Measurements from ENCODE around the gene MOCS2.
"Not testable (repeated sequence)": the region's sequence is repeated elsewhere in the genome, so short reads cannot be mapped to it uniquely, and the experiment has no call there.

MOCS2 gene, protein sequence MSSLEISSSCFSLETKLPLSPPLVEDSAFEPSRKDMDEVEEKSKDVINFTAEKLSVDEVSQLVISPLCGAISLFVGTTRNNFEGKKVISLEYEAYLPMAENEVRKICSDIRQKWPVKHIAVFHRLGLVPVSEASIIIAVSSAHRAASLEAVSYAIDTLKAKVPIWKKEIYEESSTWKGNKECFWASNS

DNA sequence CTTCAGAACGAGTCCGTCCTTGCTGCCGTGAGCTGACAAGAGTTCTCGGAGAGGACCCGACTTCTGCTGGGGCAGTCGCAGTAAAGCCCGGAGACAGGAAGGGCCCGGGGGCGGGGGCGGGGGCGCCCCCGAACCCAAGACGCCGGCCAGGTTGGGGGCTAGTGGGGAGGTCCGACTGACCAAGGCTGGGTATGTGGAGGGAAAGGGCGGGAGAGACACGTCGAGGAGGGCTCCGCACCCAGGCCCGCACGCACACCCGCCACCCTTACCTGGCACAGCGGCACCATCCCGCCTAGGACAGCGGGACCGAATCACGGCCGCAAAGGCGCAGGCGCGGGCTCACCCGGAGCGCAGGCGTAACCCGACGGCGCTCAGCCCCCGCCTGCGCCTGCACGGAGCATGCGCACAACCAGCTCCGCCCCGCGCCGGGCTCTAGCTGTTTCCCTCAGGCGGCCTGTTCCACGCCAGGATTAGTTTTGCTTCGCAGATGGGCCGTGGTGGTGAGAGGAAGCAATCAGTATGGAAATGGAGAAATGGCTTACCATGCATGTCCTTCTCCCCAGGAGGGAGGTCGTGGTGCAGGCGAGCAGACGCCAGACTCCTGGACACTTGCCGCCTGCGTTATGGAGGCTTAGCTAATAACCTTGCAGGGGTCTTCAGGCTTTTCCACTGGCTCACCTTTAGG, at the start of gene MOCS2:
Gene MOCS2, minus strand, starts transcription at position 315 of the 685 bp plus-strand sequence. CDS start 2,583 bp downstream, outside the sequence.
- DNase-seq, result peak; percentile 90

DNA sequence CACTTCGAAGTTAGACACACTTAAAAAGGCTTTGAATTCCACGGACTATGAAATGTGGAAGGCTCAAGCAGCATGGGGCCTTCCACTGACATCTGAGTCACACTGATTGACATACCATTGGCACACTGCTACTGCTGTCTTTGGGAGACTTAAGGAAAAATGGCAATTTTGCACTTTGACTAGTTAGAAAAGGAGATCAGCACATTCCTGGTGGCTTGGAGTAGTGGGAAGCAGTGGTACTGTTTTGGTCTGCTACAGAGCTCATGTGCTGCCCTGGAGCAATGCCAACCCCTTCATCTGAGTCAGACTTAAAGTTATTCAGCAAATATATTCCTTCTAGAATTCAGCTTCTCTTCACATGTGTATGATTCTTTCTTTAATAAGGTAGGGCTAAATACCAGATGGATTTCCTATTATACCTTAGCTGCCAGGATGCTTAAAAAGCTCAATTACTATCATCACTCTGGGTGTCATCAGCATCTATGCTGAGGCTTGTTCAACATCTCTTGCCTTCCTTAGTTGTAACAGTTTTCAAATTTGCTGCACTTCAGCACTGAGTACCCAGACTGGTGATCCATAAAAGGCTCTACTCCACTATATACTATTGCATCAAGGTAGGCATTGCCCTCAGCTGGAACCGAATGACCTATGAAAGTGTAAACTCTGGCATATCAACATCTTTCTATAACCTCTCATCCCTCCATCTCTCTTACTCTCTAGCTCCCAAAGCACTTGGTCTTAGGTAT, 42.3 kb upstream of the MOCS2 start:
- no peak for DNase-seq

DNA sequence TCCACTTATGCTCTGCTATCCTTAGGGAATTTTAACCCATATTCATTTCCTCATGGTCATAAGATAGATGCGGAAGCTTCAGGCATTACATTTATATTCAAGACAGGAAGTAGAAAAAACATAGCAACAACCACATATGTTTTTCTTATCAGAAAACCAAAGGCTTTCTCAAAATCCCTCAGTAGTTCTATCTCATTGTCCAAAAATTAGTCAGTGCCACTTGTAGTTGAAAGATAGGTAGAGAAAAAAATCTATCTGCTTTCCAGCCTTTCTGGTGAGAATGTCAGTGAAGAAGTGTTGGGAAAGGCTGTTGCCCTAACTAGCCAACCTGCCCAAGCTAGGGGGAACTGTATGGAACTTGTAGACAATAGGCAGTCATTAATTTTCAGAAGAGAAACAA, 23.5 kb upstream of the MOCS2 start:
- DNase-seq, result no peak

DNA sequence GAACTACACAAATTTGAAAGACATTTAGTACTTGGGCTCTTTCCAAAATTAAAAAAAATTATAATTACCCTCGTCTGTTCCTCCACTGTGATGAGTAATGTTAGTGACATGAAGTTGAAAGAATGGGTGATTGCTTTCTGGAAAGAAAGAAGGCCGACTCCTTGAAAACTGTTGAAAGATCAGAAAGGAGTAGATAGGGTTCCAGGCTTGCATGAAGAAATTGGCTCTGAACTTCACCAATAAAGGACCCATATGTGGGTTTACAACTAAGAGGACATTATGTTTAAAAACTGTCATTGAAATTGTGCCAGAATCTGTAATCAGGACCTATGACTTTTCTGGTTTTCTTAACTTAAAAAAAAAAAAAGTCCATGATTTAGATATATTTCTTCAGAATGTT, 20.7 kb upstream of the MOCS2 start:
- DNase-seq, result no peak

DNA sequence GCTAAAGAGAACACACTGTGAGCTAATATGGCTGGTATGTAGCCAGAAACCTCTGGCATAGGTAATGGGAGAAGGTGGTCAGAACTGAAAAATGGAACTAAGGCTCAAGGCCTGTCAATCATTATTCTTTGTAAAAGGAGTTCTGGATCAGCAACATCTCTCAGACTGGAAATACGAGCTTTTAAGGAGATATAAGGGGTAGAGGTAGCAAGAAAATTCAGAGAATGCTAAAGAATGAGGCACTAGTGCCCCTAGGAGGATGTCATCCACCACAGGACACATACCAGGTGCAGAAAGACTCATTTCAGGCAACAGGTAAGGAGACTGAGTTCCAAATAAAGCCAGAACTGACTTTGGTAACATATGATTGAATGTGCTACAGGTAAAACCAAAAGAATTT, 18.9 kb upstream of the MOCS2 start:
- DNase-seq, result no peak

DNA sequence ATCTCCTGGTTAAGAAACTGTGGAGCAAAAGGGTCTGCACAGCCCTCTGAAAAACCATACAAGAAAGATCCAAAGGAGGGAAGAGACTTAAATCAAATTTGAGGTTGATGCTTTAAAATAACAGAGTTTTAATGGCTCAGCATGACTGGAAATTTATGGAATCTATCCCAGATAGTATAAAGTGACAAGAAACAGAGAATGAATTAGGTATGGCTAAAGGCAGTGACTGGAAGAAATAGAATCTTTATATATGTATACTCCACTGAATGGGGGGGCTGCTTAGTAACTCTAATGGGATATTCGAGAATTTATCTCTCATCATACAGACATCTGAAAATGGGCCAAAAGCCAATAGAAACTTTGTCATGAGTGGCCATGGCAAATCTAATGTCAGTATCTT, 17.6 kb upstream of the MOCS2 start:
- no peak for DNase-seq

DNA sequence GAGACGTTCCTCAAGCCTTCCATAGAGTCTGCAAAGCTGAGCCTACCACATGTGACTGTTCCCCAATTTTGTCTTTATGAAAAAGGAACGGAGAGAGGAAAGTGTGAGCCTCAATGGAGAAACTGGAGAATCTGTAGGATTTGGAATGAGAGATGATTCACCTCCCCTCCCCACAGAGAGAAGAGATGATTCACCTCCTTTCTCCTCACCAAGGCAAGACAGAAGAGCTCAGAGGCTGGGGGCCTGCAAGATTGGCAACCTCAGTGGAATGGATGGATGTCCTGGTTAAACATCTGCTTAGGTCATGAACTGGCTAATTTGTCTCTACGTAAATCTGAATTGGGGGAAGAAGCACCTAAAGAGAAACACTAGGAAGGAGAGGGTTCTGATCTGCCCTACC, 17.0 kb upstream of the MOCS2 start:
- DNase-seq, result no peak

DNA sequence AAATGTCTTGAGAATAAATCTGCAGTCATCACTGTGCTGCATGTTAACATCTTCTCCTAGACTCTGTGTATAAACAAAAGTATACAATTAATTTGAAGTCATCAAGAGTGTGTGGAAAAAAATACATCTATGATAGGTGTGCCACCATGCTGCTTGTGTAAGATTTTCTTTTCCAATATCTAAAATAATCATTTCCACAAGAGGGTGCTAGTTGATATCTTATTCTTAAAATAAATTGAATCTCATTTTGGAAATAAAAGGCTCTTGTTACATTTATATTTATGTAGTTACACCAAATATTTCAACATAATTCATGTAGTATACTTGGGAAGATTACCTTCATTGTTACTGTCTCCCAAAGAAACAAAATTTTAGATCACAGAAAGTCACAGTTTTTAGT, 14.1 kb upstream of the MOCS2 start:
- no peak for DNase-seq

DNA sequence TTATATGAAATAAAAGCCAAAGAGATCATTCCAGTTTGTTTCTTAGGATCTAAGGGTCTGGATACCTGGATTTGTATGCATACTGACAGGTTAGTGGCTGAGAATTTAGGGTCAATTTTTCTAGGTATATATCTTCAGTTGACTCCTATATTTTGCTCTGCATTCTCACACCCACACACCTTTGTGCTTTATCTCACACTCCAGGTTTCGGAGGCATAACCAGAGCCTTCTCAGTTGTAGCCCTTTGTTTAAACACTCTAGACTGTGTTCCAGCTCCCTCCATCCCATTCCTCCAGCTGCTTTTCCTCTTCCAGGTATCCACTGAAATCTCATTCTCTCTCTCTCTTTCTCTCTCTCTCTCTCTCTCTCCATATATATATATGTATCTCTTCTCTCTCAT, 10.6 kb upstream of the MOCS2 start:
- DNase-seq, result no peak

DNA sequence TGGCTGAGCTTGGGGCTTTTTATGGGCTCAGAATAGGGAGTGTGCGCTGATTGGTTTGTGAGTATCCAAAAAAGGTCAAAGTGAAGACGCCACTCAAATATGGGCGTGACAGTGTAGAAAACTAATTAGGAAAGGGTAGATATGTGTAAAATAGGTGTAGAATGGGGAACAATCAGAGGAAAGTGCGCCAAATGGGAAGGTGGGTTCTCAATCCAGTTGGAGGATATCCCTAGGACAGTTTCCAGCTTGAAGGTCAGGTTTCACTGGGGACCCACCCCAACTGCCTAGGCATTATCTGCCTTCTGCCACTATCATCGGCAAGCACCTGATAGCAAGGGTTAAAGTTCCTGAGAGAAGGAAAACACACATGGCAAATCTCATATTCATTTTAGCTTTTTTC, 9.3 kb upstream of the MOCS2 start:
- DNase-seq, result no peak

DNA sequence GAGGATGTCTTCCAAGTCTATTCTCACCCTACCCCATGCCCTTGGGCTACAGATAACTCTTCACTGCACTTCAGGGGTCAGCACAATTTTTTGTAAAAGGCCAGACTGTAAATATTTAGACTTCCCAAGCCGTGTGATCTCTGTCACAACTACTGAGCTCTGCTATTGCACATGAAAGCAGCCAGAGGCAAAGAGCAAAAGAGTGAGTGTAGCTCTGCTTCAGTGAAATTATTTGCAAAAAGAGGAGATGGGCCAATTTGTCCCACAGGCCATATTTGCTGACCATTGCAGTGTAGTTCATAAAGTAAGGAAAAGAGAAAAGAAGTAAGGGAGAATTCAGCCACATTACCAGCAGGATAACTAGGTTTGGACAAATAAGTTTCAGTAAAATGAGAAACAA, 7.0 kb upstream of the MOCS2 start:
- DNase-seq, result no peak

DNA sequence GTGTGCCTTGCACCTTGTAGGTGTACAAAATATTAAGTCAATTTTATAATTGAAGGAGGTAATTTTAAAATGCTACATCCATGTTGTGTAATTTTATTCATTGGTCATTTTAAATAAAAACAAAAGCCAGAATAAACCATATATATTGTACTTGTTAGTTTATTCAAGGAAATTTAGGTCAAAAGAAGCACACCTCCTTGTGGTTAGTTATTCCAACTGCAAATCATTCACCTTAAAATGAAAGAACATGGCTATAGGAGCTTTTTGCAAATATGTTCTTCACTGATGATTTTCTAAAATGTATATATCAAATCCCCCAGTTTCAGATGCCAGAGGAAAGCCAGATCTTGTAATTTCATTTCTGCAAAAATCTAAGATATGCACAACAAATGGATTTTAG, 5.4 kb upstream of the MOCS2 start:
- no peak for DNase-seq

DNA sequence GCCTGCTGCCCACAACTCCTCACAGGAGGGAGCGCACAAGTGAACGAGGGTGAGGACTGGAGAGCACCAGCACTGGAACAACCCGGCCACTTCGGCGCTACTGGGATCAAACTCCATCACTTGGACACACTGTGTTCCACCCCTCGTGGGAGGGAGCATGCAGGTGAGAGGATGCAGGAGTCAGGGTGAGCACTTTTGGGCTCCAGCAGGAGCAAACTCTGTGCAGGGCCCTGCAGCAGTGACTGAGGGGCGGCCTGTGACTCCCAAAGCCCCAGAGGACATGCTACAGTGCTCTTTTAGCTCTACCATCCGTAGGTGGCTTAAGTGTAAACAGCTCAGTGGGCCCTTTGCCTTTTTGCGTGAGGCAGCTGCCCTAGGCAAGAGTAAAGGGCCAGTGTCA, 4.4 kb upstream of the MOCS2 start:
- no peak for DNase-seq

DNA sequence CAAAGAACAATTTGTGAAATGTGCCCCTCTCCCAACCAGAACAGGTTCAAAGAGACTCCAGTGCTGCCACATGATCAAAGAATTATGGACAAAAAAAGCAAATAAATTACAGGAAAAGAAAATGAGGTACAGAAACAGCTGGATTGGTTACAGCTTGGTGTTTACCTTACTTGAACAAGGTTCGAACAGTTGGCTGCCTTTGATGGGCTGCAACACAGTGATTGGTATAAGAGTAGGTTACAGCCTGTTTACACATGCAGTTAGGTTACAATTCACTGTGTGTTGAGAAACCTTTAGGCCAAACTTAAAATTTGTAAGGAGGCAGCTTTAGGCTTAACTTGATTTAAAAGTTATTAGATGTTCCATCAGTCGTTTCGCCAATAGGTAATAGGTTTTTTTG, 3.4 kb upstream of the MOCS2 start:
- no peak for DNase-seq

DNA sequence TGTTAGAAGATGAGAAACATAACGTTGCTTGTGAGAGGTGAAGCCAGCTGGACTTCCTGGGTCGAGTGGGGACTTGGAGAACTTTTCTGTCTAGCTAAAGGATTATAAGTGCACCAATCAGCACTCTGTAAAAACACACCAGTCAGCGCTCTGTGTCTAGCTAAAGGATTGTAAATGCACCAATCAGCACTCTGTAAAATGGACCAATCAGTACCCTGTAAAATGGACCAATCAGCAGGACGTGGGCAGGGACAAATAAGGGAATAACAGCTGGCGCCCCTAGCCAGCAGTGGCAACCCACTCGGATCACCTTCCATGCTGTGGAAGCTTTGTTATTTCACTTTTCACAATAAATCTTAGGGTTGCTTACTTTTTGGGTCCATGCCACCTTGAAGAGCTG, 2.8 kb upstream of the MOCS2 start:
- DNase-seq, result not testable (repeated sequence)

DNA sequence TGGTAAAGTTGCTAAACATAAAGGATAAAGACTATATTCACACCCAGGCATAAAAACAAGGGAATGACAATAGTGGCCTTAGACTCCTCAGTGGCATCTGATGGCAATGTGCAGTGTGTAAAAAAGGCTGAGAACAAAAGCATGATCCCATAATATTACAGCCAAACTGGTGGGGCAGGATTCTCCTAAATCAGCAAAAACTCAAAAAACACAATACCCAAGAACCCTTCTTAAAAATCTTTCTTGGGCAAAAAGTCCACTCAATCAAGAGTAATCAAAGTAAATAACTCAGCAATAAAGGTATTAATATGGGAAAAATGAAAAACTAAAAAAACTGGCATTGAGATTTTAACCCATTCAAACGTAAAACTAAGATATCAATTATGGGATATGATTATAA, 1.6 kb upstream of the MOCS2 start:
- DNase-seq, result no peak

DNA sequence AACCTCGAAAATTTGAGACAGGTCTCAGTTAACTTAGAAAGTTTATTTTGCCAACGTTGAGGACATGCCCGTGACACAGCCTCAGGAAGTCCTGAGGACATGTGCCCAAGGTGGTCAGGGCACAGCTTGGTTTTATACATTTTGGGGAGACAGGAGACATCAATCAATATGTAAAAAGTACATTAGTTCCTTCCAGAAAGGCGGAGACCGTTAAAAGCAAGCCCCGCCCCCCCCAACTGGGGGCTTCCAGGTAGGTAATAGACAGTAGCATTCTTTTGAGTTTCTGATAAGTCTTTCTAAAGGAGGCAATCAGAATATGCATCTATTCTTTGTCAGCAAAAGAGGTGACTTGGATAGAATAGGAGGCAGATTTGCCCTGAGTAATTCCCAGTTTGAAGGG, 599 bp upstream of the MOCS2 start:
- no peak for DNase-seq

DNA sequence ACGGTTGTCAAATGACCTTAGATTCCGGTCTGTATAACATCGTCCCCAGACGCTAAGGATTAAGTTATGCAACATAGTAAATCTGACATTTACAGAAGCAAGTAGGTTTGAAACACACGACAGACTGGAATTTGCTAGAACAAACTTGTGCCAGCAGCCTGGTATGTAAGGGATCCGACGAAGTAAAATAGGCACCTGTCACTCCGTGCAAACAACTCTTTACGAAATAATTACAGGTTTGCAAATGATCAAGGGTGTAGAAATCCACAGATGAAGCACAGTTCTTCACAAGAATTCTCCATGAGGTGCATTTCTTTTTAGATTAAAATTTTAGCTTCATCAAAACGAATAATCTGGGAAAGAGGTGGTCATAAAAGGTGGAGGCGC, 508 bp downstream of the MOCS2 start:
- DNase-seq, result no peak

DNA sequence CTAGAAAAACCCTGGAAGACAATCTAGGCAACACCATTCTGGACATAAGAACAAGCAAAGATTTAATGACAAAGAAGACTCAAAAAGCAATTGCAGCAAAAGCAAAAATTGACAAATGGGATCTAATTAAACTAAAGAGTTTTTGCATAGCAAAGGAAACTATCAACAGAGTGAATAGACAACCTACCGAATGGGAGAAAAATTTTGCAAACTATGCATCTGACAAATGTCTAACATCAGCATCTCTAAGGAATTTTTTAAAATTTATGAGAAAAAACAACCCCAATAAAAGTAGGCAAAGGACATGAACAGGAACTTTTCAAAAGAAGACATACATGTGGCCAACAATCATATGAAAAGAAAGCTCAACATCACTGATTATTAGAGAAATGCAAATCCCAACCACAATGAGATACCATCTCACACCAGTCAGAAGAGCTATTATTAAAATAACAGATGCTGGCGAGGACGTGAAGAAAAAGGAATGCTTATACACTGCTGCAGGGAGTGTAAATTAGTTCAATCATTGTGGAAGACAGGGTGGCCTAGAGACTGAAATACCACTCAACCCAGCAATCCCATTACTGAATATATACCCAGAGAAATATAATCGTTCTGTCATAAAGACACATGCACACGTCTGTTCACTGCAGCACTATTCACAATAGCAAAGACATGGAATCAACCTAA, 3.8 kb downstream of the MOCS2 start:
- no peak for DNase-seq

DNA sequence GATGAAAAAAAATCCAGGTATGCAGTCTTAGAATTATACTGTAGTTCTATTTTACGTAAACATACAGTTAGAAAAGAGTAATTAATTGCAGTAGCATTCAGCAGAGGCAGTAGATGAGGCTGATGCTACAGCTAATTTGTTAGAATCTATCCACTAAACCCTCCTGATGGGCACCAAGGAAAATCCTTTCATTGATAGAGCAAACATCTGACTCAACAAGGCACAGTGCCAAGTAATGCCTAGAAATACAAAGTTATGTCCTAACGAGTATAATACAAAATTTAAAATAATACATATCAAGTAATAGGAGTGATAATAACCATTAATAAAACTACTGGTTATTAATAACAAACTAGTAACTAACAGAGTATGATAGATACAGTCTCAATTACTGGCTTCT, 9.0 kb downstream of the MOCS2 start:
- DNase-seq, result no peak

DNA sequence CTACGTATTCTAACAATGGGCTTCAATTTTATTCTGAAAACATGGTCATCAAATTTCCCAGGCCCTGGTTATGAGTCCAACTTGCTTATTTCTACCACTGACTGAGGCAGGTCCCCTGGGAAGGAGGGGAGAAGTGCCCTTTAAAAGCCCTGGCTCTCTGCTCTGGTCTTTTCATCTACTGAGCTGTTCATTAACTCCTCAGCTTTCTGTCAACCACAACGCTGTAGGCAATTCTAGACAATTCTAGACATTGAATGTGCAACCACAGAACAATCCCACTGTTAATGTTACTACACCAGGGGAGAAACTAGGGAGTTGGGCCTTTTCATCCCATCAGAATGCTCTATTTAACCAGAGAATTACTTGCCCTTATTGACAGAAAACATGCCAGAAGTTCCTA, 10.0 kb downstream of the MOCS2 start:
- DNase-seq, result no peak

DNA sequence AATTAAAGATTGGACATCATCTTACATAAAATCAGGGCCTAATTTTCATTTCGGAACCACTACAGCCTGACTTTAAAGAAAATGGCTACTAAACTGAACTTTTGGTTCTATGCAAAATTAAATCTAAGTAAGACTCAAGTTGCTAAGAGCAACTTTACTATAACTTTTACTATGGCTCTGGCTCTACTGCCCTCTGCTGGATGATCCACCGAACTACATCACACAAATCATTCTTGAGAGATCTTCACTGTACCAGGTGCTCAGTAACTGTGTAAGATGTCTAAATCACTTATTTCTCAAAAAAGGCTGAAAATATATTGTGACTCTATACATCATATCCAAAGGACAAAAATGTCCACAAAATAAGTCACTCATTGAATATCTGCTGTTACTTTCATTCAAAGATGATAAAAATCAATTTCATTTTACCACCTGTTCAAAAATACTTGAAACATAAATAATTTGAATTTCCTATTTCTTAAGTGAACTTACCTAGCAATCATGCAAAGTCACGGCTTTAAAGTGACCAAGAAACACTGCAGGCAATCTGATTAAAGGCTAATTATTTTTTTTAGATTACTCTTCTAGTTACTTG, 13.5 kb downstream of the MOCS2 start:
- DNase-seq, result peak; percentile 68

DNA sequence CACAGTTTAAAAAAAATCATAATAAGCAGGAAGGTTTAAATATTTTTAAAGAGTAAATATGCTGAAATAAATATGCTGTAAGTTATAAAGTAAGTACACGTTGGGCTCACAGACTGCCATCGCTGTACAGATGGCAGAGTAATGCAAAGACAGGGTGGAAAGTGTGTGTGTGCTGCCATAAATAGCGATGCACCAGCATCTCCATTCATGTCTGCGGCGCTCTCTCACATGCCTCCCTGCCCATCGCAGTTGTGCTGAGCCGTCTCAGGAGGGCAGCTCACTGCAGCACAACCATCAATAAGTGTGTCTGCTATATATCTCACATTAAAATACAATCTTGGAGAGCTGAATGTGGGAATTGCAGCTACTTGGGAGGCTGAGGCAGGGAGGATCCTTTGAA, 14.3 kb downstream of the MOCS2 start:
- no peak for DNase-seq

DNA sequence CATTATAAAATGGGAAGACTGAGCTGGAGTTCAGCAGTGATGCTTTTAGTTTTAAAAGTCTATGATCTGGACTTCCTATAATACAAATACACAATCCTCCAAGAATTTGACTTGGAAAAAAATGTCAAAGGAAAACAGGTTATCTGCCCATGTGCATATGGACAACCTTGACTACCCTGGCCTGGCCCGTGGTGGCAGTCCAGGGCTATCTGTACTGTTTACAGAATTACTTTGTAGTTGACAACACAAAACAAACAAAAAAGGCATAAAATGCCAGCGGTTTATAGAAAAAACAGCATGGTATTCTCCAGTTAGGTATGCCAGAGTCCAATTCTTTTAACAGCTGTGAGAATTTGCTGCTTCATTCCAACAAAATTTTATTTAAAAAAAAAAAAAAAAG, 17.3 kb downstream of the MOCS2 start:
- DNase-seq, result no peak
